Tibial artery (tissue), 4 donors: ENCODE results near the gene GDPD4.

ENCODE experiments used
- DNase-seq, 2 donors: peaks; one replicate each; pipeline ENCODE4 v3.0.0-alpha.2; 2019
- H3K27ac ChIP-seq, 2 donors: fragments of 200-600 bp; sonication (generic) in 1 of 2; 1 replicate in 1 of 2; 2 replicates in 1 of 2; pipeline ENCODE4 v1.5.1; 2018 to 2019; ENCODE audit warnings: mild to moderate bottlenecking in 1 of 2
- H3K27me3 ChIP-seq, 2 donors: fragments of 200-600 bp; sonication (generic) in 1 of 2; one replicate each; pipeline versions ENCODE4 v1.5.1 to v1.6.0; 2016 to 2019
- H3K36me3 ChIP-seq, 3 donors: fragments of 200-600 bp; sonication (generic) in 2 of 3; one replicate each; pipeline ENCODE4 v1.5.1; 2016 to 2019; ENCODE audit warnings: mild to moderate bottlenecking in 2 of 3
- H3K4me1 ChIP-seq, 4 donors: fragments of 200-600 bp; sonication (generic) in 2 of 4; 1 replicate in 3 of 4; 2 replicates in 1 of 4; pipeline ENCODE4 v1.5.1; 2016 to 2019
- H3K4me3 ChIP-seq, 2 donors: fragments of 200-600 bp; sonication (generic) in 1 of 2; 1 replicate in 1 of 2; 2 replicates in 1 of 2; pipeline ENCODE4 v1.5.1; 2018 to 2019; ENCODE audit warnings: mild to moderate bottlenecking in 2 of 2
- H3K9me3 ChIP-seq, 3 donors: fragments of 200-600 bp; sonication (generic) in 1 of 3; one replicate each; pipeline ENCODE4 v1.5.1; 2016 to 2019
- CTCF ChIP-seq, 2 experiments: fragments of 200-600 bp in 1 of 2; fragments of 450-650 bp in 1 of 2; IDR thresholded peaks; one replicate each; pipeline ENCODE4 v1.5.1; 2017 to 2019; ENCODE audit warnings: antibody characterized with exemption in 2 of 2, mild to moderate bottlenecking in 1 of 2, moderate library complexity in 1 of 2
- intact Hi-C: fragments of 100-400 bp; cut with DNase I; formaldehyde crosslinking; loops from one replicate; pipeline ENCODE4 v1.15.0; 2023; ENCODE audit warnings: low total_unique reads

GDPD4 gene

GRCh38 chr11:77320351-77320750 is 18.9 kb upstream of the GDPD4 start:
- Histone ChIP-seq H3K9me3 (no peaks in the 10 kb centered on the region), H3K36me3 (peaks cover 0 to 29% (median 26%) of the 10 kb centered on the region in 3 donors), H3K27ac (no peak overlapping the region), H3K4me1 (no peaks in the 10 kb centered on the region), H3K27me3 (no peaks in the 10 kb centered on the region), H3K4me3 (no peak overlapping the region)
- TF ChIP-seq CTCF (IDR thresholded peaks at IDR 0.05), result no peak
- intact Hi-C loops, result no loop called here
- DNase-seq, result no peak

GRCh38 chr11:77318600-77318999 is 17.1 kb upstream of the GDPD4 start:
- H3K27me3 ChIP-seq, result no peaks in the 10 kb centered on the region
- no peak overlapping the region for H3K4me3 ChIP-seq
- TF ChIP-seq CTCF (IDR thresholded peaks at IDR 0.05), result no peak
- peaks cover 0 to 21% (median 19%) of the 10 kb centered on the region in 3 donors for H3K36me3 ChIP-seq
- no peak for DNase-seq
- no peaks in the 10 kb centered on the region for H3K9me3 ChIP-seq
- H3K27ac ChIP-seq, result no peak overlapping the region
- intact Hi-C loops, result no loop called here
- H3K4me1 ChIP-seq, result no peaks in the 10 kb centered on the region

DNA sequence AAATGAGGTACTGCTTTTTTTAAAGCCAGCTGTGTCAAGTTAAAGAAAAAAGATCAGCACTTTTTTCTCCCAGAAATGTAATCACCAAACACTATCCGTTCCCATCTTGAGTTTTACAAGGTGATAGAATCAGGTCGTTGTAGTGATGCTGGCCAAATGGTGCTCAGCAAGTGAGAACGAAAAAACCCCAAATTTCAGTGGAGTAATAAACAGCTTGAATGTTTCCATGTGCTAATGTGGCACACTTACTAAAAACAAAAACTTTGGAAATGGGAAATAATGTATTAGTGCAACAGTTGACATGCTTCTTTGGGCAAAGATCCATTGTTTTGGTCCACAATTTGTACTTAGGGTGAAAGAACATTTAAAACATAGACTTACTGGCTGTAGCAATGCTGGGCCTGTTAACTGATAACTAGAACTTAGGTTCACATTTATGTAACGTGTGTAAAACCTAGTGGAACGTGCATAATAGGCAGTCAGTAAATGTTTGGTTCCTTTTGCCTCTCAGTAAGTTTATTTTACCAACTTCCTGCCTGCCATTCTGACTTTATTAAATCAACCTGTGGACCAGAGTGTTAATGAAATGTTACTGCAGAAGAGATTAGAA is 15.4 kb upstream of the GDPD4 start:
- no peaks in the 10 kb centered on the region for H3K9me3 ChIP-seq
- no peak overlapping the region for H3K4me3 ChIP-seq
- no peak overlapping the region for H3K27ac ChIP-seq
- no peak for DNase-seq
- H3K36me3 ChIP-seq, result peaks cover 0 to 5% (median 4%) of the 10 kb centered on the region in 3 donors
- TF ChIP-seq CTCF (IDR thresholded peaks at IDR 0.05), result no peak
- intact Hi-C loops, result no loop called here
- no peaks in the 10 kb centered on the region for H3K27me3 ChIP-seq
- no peaks in the 10 kb centered on the region for H3K4me1 ChIP-seq

- H3K27me3 ChIP-seq, result no peaks in the 10 kb centered on the region
- intact Hi-C loops, result no loop called here
- H3K4me3 ChIP-seq, result no peak overlapping the region
- no peak overlapping the region for H3K27ac ChIP-seq
- no peaks in the 10 kb centered on the region for H3K4me1 ChIP-seq
- H3K36me3 ChIP-seq, result no peaks in the 10 kb centered on the region
- H3K9me3 ChIP-seq, result no peaks in the 10 kb centered on the region
- TF ChIP-seq CTCF (IDR thresholded peaks at IDR 0.05), result no peak
- DNase-seq, result no peak
Observed at GRCh38 chr11:77312107-77312506, 10.6 kb upstream of the GDPD4 start.

DNA sequence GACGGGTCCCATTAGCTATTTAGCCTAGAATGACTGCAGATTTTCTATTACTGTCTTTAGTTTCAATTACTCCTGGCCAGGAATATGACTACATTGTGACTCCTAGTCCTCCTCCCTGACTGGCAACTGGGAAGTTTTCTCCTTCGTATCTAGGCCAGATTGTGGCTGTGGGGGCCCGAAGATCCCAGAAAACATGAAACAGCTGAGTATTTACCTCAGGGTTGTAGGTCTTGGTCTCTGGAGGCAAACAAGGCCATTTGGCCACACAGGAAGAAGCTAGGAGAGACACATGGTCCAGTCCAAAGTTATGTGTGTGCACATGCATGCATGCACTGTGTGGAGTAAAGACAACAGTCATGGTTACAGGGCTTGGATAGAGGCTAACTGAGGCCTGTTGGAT is 10.2 kb upstream of the GDPD4 start:
- Histone ChIP-seq H3K36me3 (no peaks in the 10 kb centered on the region), H3K27ac (no peak overlapping the region), H3K9me3 (no peaks in the 10 kb centered on the region), H3K4me3 (no peak overlapping the region), H3K4me1 (no peaks in the 10 kb centered on the region), H3K27me3 (no peaks in the 10 kb centered on the region)
- DNase-seq, result no peak
- intact Hi-C loops, result no loop called here
- no peak for TF ChIP-seq CTCF (IDR thresholded peaks at IDR 0.05)

DNA sequence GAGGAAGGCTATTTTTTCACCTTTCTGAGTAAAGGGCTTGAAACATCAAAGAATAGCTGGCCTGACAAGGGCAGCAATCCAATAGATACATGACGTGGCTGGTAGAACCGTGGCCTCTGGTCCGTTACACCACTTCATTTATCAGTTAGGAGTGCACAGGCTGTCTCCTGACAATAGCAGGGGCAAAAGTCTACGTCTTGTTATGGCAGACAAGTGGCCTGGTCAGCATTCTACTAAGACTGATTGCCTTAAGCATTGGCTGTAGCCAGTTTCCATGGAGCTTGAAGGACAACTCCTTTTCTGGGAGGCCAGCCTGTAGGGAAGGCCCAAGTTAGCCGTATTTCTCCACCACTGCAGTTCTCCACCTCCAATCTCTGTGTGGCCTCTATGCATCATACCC is 9.2 kb upstream of the GDPD4 start:
- H3K36me3 ChIP-seq, result no peaks in the 10 kb centered on the region
- no peak for TF ChIP-seq CTCF (IDR thresholded peaks at IDR 0.05)
- intact Hi-C loops, result no loop called here

More for the DNA sequence above, 9.2 kb upstream of the GDPD4 start:
- Histone ChIP-seq H3K9me3 (no peaks in the 10 kb centered on the region), H3K4me3 (no peak overlapping the region), H3K4me1 (no peaks in the 10 kb centered on the region), H3K27me3 (no peaks in the 10 kb centered on the region), H3K27ac (no peak overlapping the region)
- DNase-seq, result no peak
